Astrocyte of the spinal cord (primary cell): Measurements from ENCODE around the gene ADGRE3.

Experiments used
- DNase-seq: peaks from one replicate; pipeline ENCODE4 v3.0.0; 2011; ENCODE audit warnings: low read depth, low spot score
- H3K4me3 ChIP-seq: 2 replicates; pipeline ENCODE4 v1.5.1; 2011; ENCODE audit warnings: low read depth, mild to moderate bottlenecking, low read length, moderate library complexity
- in situ Hi-C: cut with HindIII; loops from 2 replicates; pipeline ENCODE4 v1.10.0; 2017; ENCODE audit warnings: low sequenced_read_pairs
- TF ChIP-seq, protein P1 (sequence below): IDR thresholded peaks from 2 replicates; pipeline ENCODE4 v1.5.1; 2012; ENCODE audit warnings: low read depth, mild to moderate bottlenecking, low read length, inconsistent platforms

The ADGRE3 gene

GRCh38 chr19:14686411-14686810, 11.8 kb upstream of the ADGRE3 start:
- no peak overlapping the region for H3K4me3 ChIP-seq
- DNase-seq, result peak; percentile 13
- TF ChIP-seq, protein P1, sequence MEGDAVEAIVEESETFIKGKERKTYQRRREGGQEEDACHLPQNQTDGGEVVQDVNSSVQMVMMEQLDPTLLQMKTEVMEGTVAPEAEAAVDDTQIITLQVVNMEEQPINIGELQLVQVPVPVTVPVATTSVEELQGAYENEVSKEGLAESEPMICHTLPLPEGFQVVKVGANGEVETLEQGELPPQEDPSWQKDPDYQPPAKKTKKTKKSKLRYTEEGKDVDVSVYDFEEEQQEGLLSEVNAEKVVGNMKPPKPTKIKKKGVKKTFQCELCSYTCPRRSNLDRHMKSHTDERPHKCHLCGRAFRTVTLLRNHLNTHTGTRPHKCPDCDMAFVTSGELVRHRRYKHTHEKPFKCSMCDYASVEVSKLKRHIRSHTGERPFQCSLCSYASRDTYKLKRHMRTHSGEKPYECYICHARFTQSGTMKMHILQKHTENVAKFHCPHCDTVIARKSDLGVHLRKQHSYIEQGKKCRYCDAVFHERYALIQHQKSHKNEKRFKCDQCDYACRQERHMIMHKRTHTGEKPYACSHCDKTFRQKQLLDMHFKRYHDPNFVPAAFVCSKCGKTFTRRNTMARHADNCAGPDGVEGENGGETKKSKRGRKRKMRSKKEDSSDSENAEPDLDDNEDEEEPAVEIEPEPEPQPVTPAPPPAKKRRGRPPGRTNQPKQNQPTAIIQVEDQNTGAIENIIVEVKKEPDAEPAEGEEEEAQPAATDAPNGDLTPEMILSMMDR, result no peak
- in situ Hi-C loops, result no loop called here

DNA sequence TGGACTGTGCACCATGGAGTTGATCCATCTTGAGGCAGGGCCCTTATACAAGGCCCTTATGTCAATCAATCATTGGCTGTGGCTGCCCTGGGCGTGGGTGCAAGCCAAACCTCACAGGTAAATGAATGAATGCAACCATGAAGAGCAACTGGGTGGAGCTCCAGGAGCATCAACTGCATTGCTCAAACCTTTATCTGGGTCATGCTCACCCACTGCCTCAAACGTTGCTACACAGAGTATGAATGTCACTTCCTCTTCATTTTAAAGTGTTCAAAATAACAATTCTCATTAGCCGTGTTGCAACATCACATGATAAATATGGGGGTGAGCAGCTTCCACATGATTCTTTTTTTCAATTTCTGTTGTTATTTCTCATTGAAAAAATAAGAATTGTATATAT, 8.8 kb upstream of the ADGRE3 start:
- in situ Hi-C loops, result no loop called here
- TF ChIP-seq, protein P1, result no peak
- no peak overlapping the region for H3K4me3 ChIP-seq
- no peak for DNase-seq

DNA sequence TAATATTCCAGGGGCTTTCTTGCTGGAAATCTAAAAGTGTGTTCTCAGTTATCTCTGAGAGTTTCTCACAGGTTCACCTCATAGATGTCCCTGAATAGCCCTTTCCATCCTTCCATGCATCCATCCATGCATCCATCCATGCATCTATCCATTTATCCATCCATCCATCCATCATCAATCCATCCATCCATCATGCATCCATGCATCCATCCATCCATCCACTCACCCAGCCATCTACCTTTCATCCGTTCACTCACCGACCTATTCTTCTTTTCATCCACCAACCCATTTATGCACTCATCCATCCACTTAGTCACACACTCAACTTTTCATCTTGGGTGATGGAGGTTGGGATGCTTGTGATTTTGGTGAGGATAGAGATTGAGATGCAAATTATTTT, 7.4 kb upstream of the ADGRE3 start:
- no peak overlapping the region for H3K4me3 ChIP-seq
- in situ Hi-C loops, result no loop called here
- TF ChIP-seq, protein P1, result no peak
- DNase-seq, result no peak

DNA sequence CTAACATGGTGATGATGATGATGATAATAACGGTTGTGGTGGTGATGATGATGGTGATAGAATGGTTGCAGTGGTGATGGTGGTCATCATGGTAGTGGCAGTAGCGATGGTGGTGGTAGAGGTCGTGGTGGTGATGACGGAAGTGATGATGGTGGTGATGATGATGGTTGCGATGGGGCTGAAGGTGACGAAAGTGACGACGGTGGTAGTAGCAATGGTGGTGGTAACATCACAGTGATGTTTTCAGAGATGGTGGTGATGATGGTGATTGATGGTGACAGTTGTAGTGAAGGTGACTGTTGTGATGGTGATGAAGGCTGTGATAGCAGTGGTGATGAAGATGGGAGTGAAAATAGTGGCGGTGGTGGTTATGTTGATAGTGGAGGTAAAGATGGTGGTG, 3.6 kb upstream of the ADGRE3 start:
- in situ Hi-C loops, result no loop called here
- TF ChIP-seq, protein P1, result no peak
- H3K4me3 ChIP-seq, result no peak overlapping the region
- no peak for DNase-seq

- DNase-seq, result no peak
Measured at GRCh38 chr19:14677464-14677863, 2.8 kb upstream of the ADGRE3 start.

GRCh38 chr19:14676762-14677161, 2.1 kb upstream of the ADGRE3 start:
- in situ Hi-C loops, result no loop called here
- no peak overlapping the region for H3K4me3 ChIP-seq
- TF ChIP-seq, protein P1, result no peak
- DNase-seq, result no peak

More at GRCh38 chr19:14677464-14677863, 2.8 kb upstream of the ADGRE3 start:
- H3K4me3 ChIP-seq, result no peak overlapping the region
- in situ Hi-C loops, result no loop called here
- TF ChIP-seq, protein P1, result no peak

GRCh38 chr19:14673088-14673487, 1.6 kb downstream of the ADGRE3 start:
- H3K4me3 ChIP-seq, result no peak overlapping the region
- TF ChIP-seq, protein P1, result no peak
- in situ Hi-C loops, result no loop called here
- no peak for DNase-seq
